ENCODE data around the gene CA9.
A peak's percentile ranks its signal among the peaks of the same experiment; 100 is the strongest.

The CA9 gene

GRCh38 chr9:35650341-35651158 lies 23.2 kb upstream of the CA9 start, which contains the start of gene SIT1:
TSS of gene SIT1 (minus strand) at chr9:35650931. CDS start at chr9:35650853, 78 bp downstream.
- DNase-seq (ENCODE audit: low read depth) = no peak
- H3K4me3 ChIP-seq (ENCODE audit: low read depth, low read length) = no peak within 1 kb of the TSS

GRCh38 chr9:35651956-35652828 lies 21.5 kb upstream of the CA9 start:
- H3K4me3 ChIP-seq (ENCODE audit: low read depth, low read length) = no peak overlapping the region
- peak; percentile 64 for DNase-seq (ENCODE audit: low read depth)

GRCh38 chr9:35652829-35653209 lies 20.9 kb upstream of the CA9 start:
- H3K4me3 ChIP-seq (ENCODE audit: low read depth, low read length) = no peak overlapping the region
- no peak for DNase-seq (ENCODE audit: low read depth)

GRCh38 chr9:35653611-35654010 lies 20.1 kb upstream of the CA9 start:
- no peak for DNase-seq (ENCODE audit: low read depth)

GRCh38 chr9:35656348-35656747 lies 17.4 kb upstream of the CA9 start:
- no peak for DNase-seq (ENCODE audit: low read depth)
- H3K4me3 ChIP-seq (ENCODE audit: low read depth, low read length) = no peak overlapping the region

More at GRCh38 chr9:35653611-35654010, 20.1 kb upstream of the CA9 start:
- H3K4me3 ChIP-seq (ENCODE audit: low read depth, low read length) = no peak overlapping the region

GRCh38 chr9:35656831-35657545 lies 16.7 kb upstream of the CA9 start:
- DNase-seq (ENCODE audit: low read depth) = no peak
- peak overlapping the region; percentile 44 for H3K4me3 ChIP-seq (ENCODE audit: low read depth, low read length)

GRCh38 chr9:35657546-35658136 lies 16.1 kb upstream of the CA9 start, which contains the start of gene RMRP:
TSS of gene RMRP (minus strand) at chr9:35658019.
- DNase-seq (ENCODE audit: low read depth) = peak; percentile 99
- peak within 1 kb of the TSS; percentile 79 for H3K4me3 ChIP-seq (ENCODE audit: low read depth, low read length)

GRCh38 chr9:35658137-35658967 lies 15.4 kb upstream of the CA9 start, which contains the start of gene CCDC107:
TSS of gene CCDC107 (plus strand) at chr9:35658292. CDS start at chr9:35658380, 88 bp downstream.
- no peak for DNase-seq (ENCODE audit: low read depth)
- H3K4me3 ChIP-seq (ENCODE audit: low read depth, low read length) = peak within 1 kb of the TSS; percentile 79

GRCh38 chr9:35658968-35659220 lies 14.8 kb upstream of the CA9 start:
- peak overlapping the region; percentile 79 for H3K4me3 ChIP-seq (ENCODE audit: low read depth, low read length)
- no peak for DNase-seq (ENCODE audit: low read depth)

- H3K4me3 ChIP-seq (ENCODE audit: low read depth, low read length) = peak overlapping the region; percentile 79
- DNase-seq (ENCODE audit: low read depth) = peak; percentile 53
These were observed 14.4 kb upstream of the CA9 start for GRCh38 chr9:35659340-35659739.

GRCh38 chr9:35660966-35661415 lies 12.7 kb upstream of the CA9 start:
- no peak overlapping the region for H3K4me3 ChIP-seq (ENCODE audit: low read depth, low read length)
- no peak for DNase-seq (ENCODE audit: low read depth)

- DNase-seq (ENCODE audit: low read depth) = no peak
- no peak overlapping the region for H3K4me3 ChIP-seq (ENCODE audit: low read depth, low read length)
These were observed 11.9 kb upstream of the CA9 start for GRCh38 chr9:35661756-35662350.

- no peak for DNase-seq (ENCODE audit: low read depth)
- H3K4me3 ChIP-seq (ENCODE audit: low read depth, low read length) = no peak overlapping the region
These were observed 11.3 kb upstream of the CA9 start for GRCh38 chr9:35662437-35662836.

GRCh38 chr9:35664531-35665470 lies 8.9 kb upstream of the CA9 start, which contains the start of gene ARHGEF39:
TSS of gene ARHGEF39 (minus strand) at chr9:35665195. CDS start at chr9:35665169, 26 bp downstream.
- no peak for DNase-seq (ENCODE audit: low read depth)
- peak within 1 kb of the TSS; percentile 51 for H3K4me3 ChIP-seq (ENCODE audit: low read depth, low read length)

- H3K4me3 ChIP-seq (ENCODE audit: low read depth, low read length) = peak overlapping the region; percentile 51
- DNase-seq (ENCODE audit: low read depth) = no peak
These were observed 8.3 kb upstream of the CA9 start for GRCh38 chr9:35665471-35665818.

GRCh38 chr9:35666045-35666444 lies 7.7 kb upstream of the CA9 start:
- no peak overlapping the region for H3K4me3 ChIP-seq (ENCODE audit: low read depth, low read length)
- DNase-seq (ENCODE audit: low read depth) = no peak

- H3K4me3 ChIP-seq (ENCODE audit: low read depth, low read length) = no peak overlapping the region
- DNase-seq (ENCODE audit: low read depth) = no peak
These were observed 7.2 kb upstream of the CA9 start for GRCh38 chr9:35666549-35666948.
